Gastrocnemius medialis (tissue), 4 donors: ENCODE measurements around the gene CACNA2D3.

Experiments
- CTCF ChIP-seq, 5 experiments: fragments of 450-650 bp in 3 of 5; fragments of 200-600 bp in 2 of 5; sonication (generic) in 2 of 5; IDR thresholded peaks in 4 of 5; conservative IDR thresholded peaks in 1 of 5; 1 replicate in 4 of 5; 2 replicates in 1 of 5; pipeline ENCODE4 v1.5.1; 2016 to 2019; ENCODE audit warnings: antibody characterized with exemption in 5 of 5, mild to moderate bottlenecking in 3 of 5, moderate library complexity in 3 of 5
- POLR2A ChIP-seq, 2 donors: fragments of 450-650 bp; IDR thresholded peaks; one replicate each; pipeline ENCODE4 v1.6.1; 2017; ENCODE audit warnings: antibody characterized with exemption in 2 of 2, mild to moderate bottlenecking in 2 of 2, moderate library complexity in 2 of 2

GRCh38 chr3:54180921-54181320 lies 58.6 kb downstream of the CACNA2D3 start:
- no peak for TF ChIP-seq CTCF (IDR thresholded peaks at IDR 0.05 in 4 of 5, conservative IDR thresholded peaks at IDR 0.05 in 1 of 5)
- TF ChIP-seq POLR2A (IDR thresholded peaks at IDR 0.05): no peak
